GM12891 (cell line): ENCODE measurements around the gene IL13.

Experiments used
- POLR2A ChIP-seq: IDR thresholded peaks from 2 replicates; pipeline ENCODE4 v1.6.1; 2011; ENCODE audit warnings: low read depth, low read length, control low read depth
- POLR2AphosphoS5 ChIP-seq: IDR thresholded peaks from 2 replicates; pipeline ENCODE4 v1.6.1; 2011; ENCODE audit warnings: low read depth, low read length, control low read depth
- TAF1 ChIP-seq: IDR thresholded peaks from 2 replicates; pipeline ENCODE4 v1.6.1; 2011; ENCODE audit warnings: low read depth, low read length, control low read depth

DNA sequence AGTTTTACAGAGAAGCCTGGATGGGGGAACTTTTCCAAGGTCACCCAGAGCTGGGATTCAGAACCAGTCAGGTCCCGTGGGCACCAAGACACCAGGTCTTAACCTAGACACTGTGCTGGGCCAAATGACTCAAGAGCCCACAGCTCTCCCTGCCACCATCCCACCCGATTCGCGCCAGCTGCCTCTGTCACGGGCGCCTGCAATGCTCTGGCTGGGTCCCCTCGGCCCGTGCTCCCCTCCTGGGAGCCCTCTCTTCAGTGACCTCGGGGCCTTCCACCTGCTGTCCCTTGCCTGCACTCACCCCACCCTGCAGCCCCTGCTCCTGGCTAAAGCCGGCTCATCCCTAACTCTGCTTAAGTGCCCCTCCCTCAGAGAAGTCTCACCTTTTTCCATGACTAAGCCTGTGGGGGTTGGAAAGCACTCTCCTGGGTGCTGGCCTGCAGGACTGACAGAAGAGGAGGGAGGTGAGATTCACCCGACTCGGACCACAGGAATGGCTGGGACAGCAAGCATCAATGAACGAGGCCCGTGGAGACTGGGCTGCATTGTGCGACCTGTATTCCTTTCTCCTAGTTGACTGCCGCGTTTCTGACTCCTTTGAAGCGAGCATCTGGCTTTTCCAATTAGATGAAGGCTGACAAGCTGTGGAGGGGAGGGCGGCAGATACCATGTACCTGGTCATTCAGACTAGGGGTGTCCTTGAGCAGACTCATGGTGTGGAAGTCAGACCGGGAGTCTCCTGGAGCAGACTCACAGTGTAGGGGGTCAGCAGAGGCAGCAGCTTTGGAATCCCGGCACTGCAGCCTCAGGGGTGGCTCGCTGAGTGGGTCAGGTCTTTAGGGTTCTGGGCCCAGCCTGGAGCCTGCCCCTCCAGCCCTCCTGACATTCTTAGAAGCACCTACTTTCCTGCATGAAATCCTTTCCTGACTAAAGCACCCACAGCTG lies 10.1 kb downstream of the IL13 start:
- TF ChIP-seq POLR2A (no peak), TAF1 (no peak), POLR2AphosphoS5 (no peak)
